ENCODE measurements around the gene CDH1. TPM values are rescaled to one million over a fixed set of nuclear protein-coding genes. Genes with fewer than 3 reads are reported as not detected.
A peak's percentile ranks its signal among the peaks of the same experiment; 100 is the strongest.

The CDH1 gene
- polyA plus RNA-seq, 1 of the 3 experiments (the other 2 are of a cell fraction) = not detected

DNA sequence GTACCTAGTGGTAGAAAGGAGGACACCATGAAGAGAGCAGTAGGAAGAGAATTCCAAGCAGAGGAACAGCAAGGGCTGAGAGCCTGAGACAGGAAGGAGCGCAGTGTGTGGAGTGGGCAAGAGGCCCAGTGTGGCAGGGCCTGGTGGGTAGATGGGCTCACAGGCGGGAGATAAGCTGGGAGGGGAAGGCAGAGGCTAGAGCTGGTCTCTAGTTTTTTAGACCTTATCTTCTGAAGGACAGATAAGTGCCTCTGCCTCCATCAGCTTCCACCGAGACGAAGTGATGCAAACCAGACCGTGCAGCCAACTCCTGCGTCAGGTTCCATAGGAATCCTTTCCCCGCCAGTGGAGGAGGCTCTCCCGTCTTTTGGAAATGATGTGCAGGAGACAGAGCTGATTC is 33.6 kb downstream of the CDH1 start (continued):
- TF ChIP-seq MXI1 (IDR thresholded peaks at IDR 0.05; ENCODE audit: low read depth, low read length) = no peak
- peak; percentile 84 for TF ChIP-seq GATA2 (CRISPR knock-in tag; IDR thresholded peaks at IDR 0.05)
- peak; percentile 60 for TF ChIP-seq RCOR1 (IDR thresholded peaks at IDR 0.05; ENCODE audit: low read length)

- Histone ChIP-seq H4K20me1 (ENCODE audit: insufficient read depth) (no peaks in the 10 kb centered on the region), H3K4me2 (no peak overlapping the region), H3K4me3 (ENCODE audit: low read depth in 2 of 2, low read length in 1 of 2) (no peak overlapping the region), H3K4me1 (ENCODE audit: control insufficient read depth in 1 of 2, insufficient read depth in 2 of 2, low read depth in 1 of 2, low read length in 1 of 2) (peaks cover 0 to 13% of the 10 kb centered on the region in 2 experiments; a peak in 1 of 4 replicates), H3K9me3 (no peaks in the 10 kb centered on the region), H3K36me3 (replicated peaks in 1 of 2; ENCODE audit: control insufficient read depth in 1 of 2, insufficient read depth in 2 of 2, low read length in 1 of 2) (no peaks in the 10 kb centered on the region), H3K27me3 (ENCODE audit: insufficient read depth) (no peaks in the 10 kb centered on the region; the same call in 1 of the 2 replicates), H3K9ac (no peak overlapping the region), H3K27ac (ENCODE audit: low read depth in 2 of 2, low read length in 1 of 2) (no peak overlapping the region; a peak in 1 of 4 replicates), H3F3A (replicated peaks; ENCODE audit: insufficient read depth) (no peaks in the 10 kb centered on the region), H3K9me2 (no peaks in the 10 kb centered on the region), H3K79me2 (ENCODE audit: insufficient read depth) (no peaks in the 10 kb centered on the region), H2AFZ (ENCODE audit: low read depth) (no peak overlapping the region)
- TF ChIP-seq POLR2AphosphoS5 (IDR thresholded peaks at IDR 0.05; ENCODE audit: low read depth, low read length) (no peak), RCOR1 (IDR thresholded peaks at IDR 0.05; ENCODE audit: low read length) (0 out of 2 replicates have a peak, but pooled peaks have one; percentile 38), NFIC (IDR thresholded peaks at IDR 0.05; ENCODE audit: borderline replicate concordance) (no peak), EP300 (IDR thresholded peaks at IDR 0.05; ENCODE audit: borderline replicate concordance in 1 of 2, low read depth in 1 of 2, low read length in 1 of 2) (peak in 1 of 2 experiments; percentile 77; a peak in 2 of 4 replicates), CHD2 (IDR thresholded peaks at IDR 0.05; ENCODE audit: low read length, partially characterized antibody) (peak; percentile 42), RAD21 (IDR thresholded peaks at IDR 0.05; ENCODE audit: low read length) (no peak)
- DNase-seq = peak; percentile 56
- 46% methylated on average over 11 of the region's 11 CpGs for WGBS (ENCODE audit: low lambda C conversion rate)
- POLR2A ChIA-PET = no interaction called here
- CTCF ChIA-PET = interaction anchor here (0.5 to 1.2 kb wide), 2 partner anchors 182 to 1653 kb away, joined by 3 read pairs; no protein-coding TSS in a partner anchor
Observed at GRCh38 chr16:68772030-68772681, 35.1 kb downstream of the CDH1 start.

GRCh38 chr16:68772871-68773270 is 35.8 kb downstream of the CDH1 start:
- DNase-seq = no peak
- Histone ChIP-seq H2AFZ (ENCODE audit: low read depth) (no peak overlapping the region), H3K79me2 (ENCODE audit: insufficient read depth) (no peaks in the 10 kb centered on the region), H3F3A (replicated peaks; ENCODE audit: insufficient read depth) (no peaks in the 10 kb centered on the region), H4K20me1 (ENCODE audit: insufficient read depth) (no peaks in the 10 kb centered on the region), H3K4me2 (no peak overlapping the region), H3K9me3 (no peaks in the 10 kb centered on the region), H3K9me2 (no peaks in the 10 kb centered on the region), H3K9ac (no peak overlapping the region), H3K36me3 (replicated peaks in 1 of 2; ENCODE audit: control insufficient read depth in 1 of 2, insufficient read depth in 2 of 2, low read length in 1 of 2) (no peaks in the 10 kb centered on the region), H3K4me3 (ENCODE audit: low read depth in 2 of 2, low read length in 1 of 2) (no peak overlapping the region), H3K27ac (ENCODE audit: low read depth in 2 of 2, low read length in 1 of 2) (no peak overlapping the region), H3K27me3 (ENCODE audit: insufficient read depth) (no peaks in the 10 kb centered on the region; the same call in 1 of the 2 replicates), H3K4me1 (ENCODE audit: control insufficient read depth in 1 of 2, insufficient read depth in 2 of 2, low read depth in 1 of 2, low read length in 1 of 2) (peaks cover 0 to 13% of the 10 kb centered on the region in 2 experiments; a peak in 1 of 4 replicates)
- CTCF ChIA-PET = interaction anchor here (1.1 kb wide), 1 partner anchor 59 kb away, joined by 3 read pairs; no protein-coding TSS in a partner anchor
- POLR2A ChIA-PET = no interaction called here
- TF ChIP-seq TCF12 (IDR thresholded peaks at IDR 0.05) = no peak
- no peak for TF ChIP-seq TEAD4 (IDR thresholded peaks at IDR 0.05; ENCODE audit: borderline replicate concordance, insufficient read depth)
- TF ChIP-seq PBX3 (IDR thresholded peaks at IDR 0.05) = no peak
- no peak for TF ChIP-seq SIN3A (IDR thresholded peaks at IDR 0.05; ENCODE audit: borderline replicate concordance, low read depth, low read length)
- TF ChIP-seq EZH2phosphoT487 (IDR thresholded peaks at IDR 0.05; ENCODE audit: borderline replicate concordance, low read depth) = no peak
- no peak for TF ChIP-seq GATA2 (CRISPR knock-in tag; IDR thresholded peaks at IDR 0.05)
- WGBS (ENCODE audit: low lambda C conversion rate) = 66% methylated on average over 2 of the region's 2 CpGs

Data from SK-N-SH (cell line).